ENCODE measurements around the gene KRTAP3-1. TPM values are rescaled to one million over a fixed set of nuclear protein-coding genes. Genes with fewer than 3 reads are reported as not detected.

The KRTAP3-1 gene
- total and polyA plus RNA-seq, 10 of the 15 experiments (the other 5 are each of a cell fraction or from before 2014, with no cell fraction given), result not detected

- Histone ChIP-seq H3K27ac (ENCODE audit: control insufficient read depth, insufficient read depth) (no peak overlapping the region), H3K4me1 (ENCODE audit: control insufficient read depth, insufficient read depth, low read length) (no peaks in the 10 kb centered on the region), H3K4me2 (ENCODE audit: control insufficient read depth, insufficient read depth) (no peak overlapping the region), H3K4me3 (no peak overlapping the region), H3K79me2 (ENCODE audit: control insufficient read depth, insufficient read depth, low read length) (no peaks in the 10 kb centered on the region), H3K27me3 (replicated peaks in 1 of 2; ENCODE audit: control insufficient read depth in 2 of 2, insufficient read depth in 2 of 2, low read length in 1 of 2) (peaks cover 0 to 5% of the 10 kb centered on the region in 2 experiments; a peak in 2 of 4 replicates), H3K9ac (ENCODE audit: control insufficient read depth, insufficient read depth, low read length) (no peak overlapping the region), H2AFZ (ENCODE audit: control insufficient read depth, low read depth, low read length) (no peak overlapping the region), H3K36me3 (ENCODE audit: control insufficient read depth in 2 of 2, insufficient read depth in 2 of 2, low read length in 1 of 2) (no peaks in the 10 kb centered on the region), H4K20me1 (ENCODE audit: control insufficient read depth, insufficient read depth) (no peaks in the 10 kb centered on the region), H3K9me3 (replicated peaks; ENCODE audit: control insufficient read depth, insufficient read depth, low read length) (no peaks in the 10 kb centered on the region)
- WGBS (ENCODE audit: insufficient coverage, insufficient replicate concordance, low lambda C conversion rate, missing lambda C conversion rate), result under 1% methylated on average over 5 of the region's 5 CpGs
- in situ Hi-C loops (cut with MboI), result no loop called here
- SMC1A ChIA-PET (ENCODE audit: uncharacterized antibody, unreplicated experiment), result no interaction called here
- POLR2A ChIA-PET, result no interaction called here
- intact Hi-C loops (cut with micrococcal nuclease; ENCODE audit: unreplicated experiment), result no loop called here
- ATAC-seq (no peak), DNase-seq (ENCODE audit: low read depth, low spot score) (no peak), FAIRE-seq (no peak)
- no TSS peak for BruUV-seq (replicated peaks)
- RAD21 ChIA-PET (ENCODE audit: unreplicated experiment), result no interaction called here
- CTCF ChIA-PET, result no interaction called here
- TF ChIP-seq SPI1 (IDR thresholded peaks at IDR 0.05; ENCODE audit: borderline replicate concordance, insufficient read depth, low read depth, low read length) (no peak), BCL3 (IDR thresholded peaks at IDR 0.05; ENCODE audit: borderline replicate concordance, insufficient read depth, low read depth, low read length, poor library complexity, severe bottlenecking) (no peak), MTA3 (IDR thresholded peaks at IDR 0.05; ENCODE audit: borderline replicate concordance, low read length) (no peak), CEBPZ (IDR thresholded peaks at IDR 0.05; ENCODE audit: low read depth, low read length) (no peak), DPF2 (IDR thresholded peaks at IDR 0.05) (no peak), KLF5 (IDR thresholded peaks at IDR 0.05; ENCODE audit: partially characterized antibody) (no peak), KDM1A (IDR thresholded peaks at IDR 0.05; ENCODE audit: borderline replicate concordance) (no peak), BCLAF1 (IDR thresholded peaks at IDR 0.05) (no peak), MTA2 (IDR thresholded peaks at IDR 0.05; ENCODE audit: low read depth) (no peak), IKZF2 (IDR thresholded peaks at IDR 0.05) (no peak), ZNF384 (IDR thresholded peaks at IDR 0.05; ENCODE audit: borderline replicate concordance, low read depth, low read length) (no peak), FOXM1 (IDR thresholded peaks at IDR 0.05; ENCODE audit: low read depth, low read length) (no peak), CBFB (IDR thresholded peaks at IDR 0.05; ENCODE audit: low read depth) (no peak), NFYB (IDR thresholded peaks at IDR 0.05; ENCODE audit: insufficient read depth, low read depth, low read length) (no peak)
Observed at GRCh38 chr17:40981115-40981514, 27.8 kb downstream of the KRTAP3-1 start.

Data from GM12878 (cell line).